Hepatocyte (in vitro differentiated cells): ENCODE results near the gene BRINP2. TPM values are rescaled to one million over a fixed set of nuclear protein-coding genes. Genes with fewer than 3 reads are reported as not detected.

Experiments
- DNase-seq: peaks from one replicate; pipeline ENCODE4 v3.0.0-alpha.2; 2016; ENCODE audit warnings: low spot score
- H2AFZ ChIP-seq: fragments of 200-600 bp; sonication (generic); 2 replicates; pipeline ENCODE4 v1.6.0; 2016; ENCODE audit warnings: antibody characterized with exemption, mild to moderate bottlenecking
- H3K27ac ChIP-seq: fragments of 200-600 bp; sonication (generic); 2 replicates; pipeline ENCODE4 v1.5.1; 2016; ENCODE audit warnings: mild to moderate bottlenecking
- H3K27me3 ChIP-seq: fragments of 200-600 bp; sonication (generic); 2 replicates; pipeline ENCODE4 v1.6.1; 2016
- H3K36me3 ChIP-seq: fragments of 200-600 bp; sonication (generic); replicated peaks from 2 replicates; pipeline ENCODE4 v1.5.1; 2016; ENCODE audit warnings: low read depth; ENCODE audit not compliant: insufficient read depth
- H3K4me1 ChIP-seq: fragments of 200-600 bp; sonication (generic); 2 replicates; pipeline ENCODE4 v1.5.1; 2016; ENCODE audit warnings: mild to moderate bottlenecking, moderate library complexity; ENCODE audit not compliant: insufficient read depth
- H3K4me2 ChIP-seq: fragments of 200-600 bp; sonication (generic); 2 replicates; pipeline ENCODE4 v1.6.0; 2016
- H3K4me3 ChIP-seq: fragments of 200-600 bp; sonication (generic); 2 replicates; pipeline ENCODE4 v1.5.1; 2016; ENCODE audit warnings: mild to moderate bottlenecking
- H3K79me2 ChIP-seq: fragments of 200-600 bp; sonication (generic); 2 replicates; pipeline ENCODE4 v1.6.0; 2017; ENCODE audit warnings: mild to moderate bottlenecking
- H3K9me2 ChIP-seq: fragments of 200-600 bp; sonication (generic); replicated peaks from 2 replicates; pipeline ENCODE4 v1.6.0; 2017; ENCODE audit warnings: mild to moderate bottlenecking; ENCODE audit not compliant: insufficient read depth
- H3K9me3 ChIP-seq: fragments of 200-600 bp; sonication (generic); 2 replicates; pipeline ENCODE4 v1.5.1; 2016; ENCODE audit warnings: low read depth, mild to moderate bottlenecking
- H4K20me1 ChIP-seq: fragments of 200-600 bp; sonication (generic); 2 replicates; pipeline ENCODE4 v1.6.0; 2016; ENCODE audit warnings: mild to moderate bottlenecking; ENCODE audit not compliant: insufficient read depth, poor library complexity, severe bottlenecking
- EZH2 ChIP-seq: fragments of 200-600 bp; sonication (generic); IDR thresholded peaks from 2 replicates; pipeline ENCODE4 v1.6.1; 2016; ENCODE audit warnings: antibody characterized with exemption, mild to moderate bottlenecking, borderline replicate concordance
- EZH2phosphoT487 ChIP-seq: fragments of 200-600 bp; sonication (generic); IDR thresholded peaks from one replicate; pipeline ENCODE4 v1.6.1; 2018; ENCODE audit warnings: antibody characterized with exemption, mild to moderate bottlenecking, low read depth, moderate library complexity; ENCODE audit not compliant: unreplicated experiment, severe bottlenecking
- WGBS: methylation state at CpG from one replicate; pipeline ENCODE4 v1.1.6; 2016; ENCODE audit warnings: low lambda C conversion rate; ENCODE audit errors: missing lambda C conversion rate; 5-methylcytosine and 5-hydroxymethylcytosine counted together
- polyA plus RNA-seq: library from polyadenylated mRNA; unstranded; fragments of >200 nt; fragmentation: Nextera tagmentation; extraction: Ambion mirVana; gene quantifications from 2 replicates; pipeline ENCODE4 v1.2.1, GENCODE V29; 2016
- total RNA-seq: library from RNA; depleted of rRNA; stranded (reverse); fragments of >200 nt; gene quantifications from 2 replicates; pipeline ENCODE4 v1.2.3, GENCODE V29; 2014
- TF ChIP-seq, protein P1 (sequence below): fragments of 200-600 bp; sonication (generic); IDR thresholded peaks from 2 replicates; pipeline ENCODE4 v1.5.1; 2016; ENCODE audit warnings: antibody characterized with exemption, mild to moderate bottlenecking; ENCODE audit not compliant: poor library complexity

The BRINP2 gene
- total and polyA plus RNA-seq, 2 experiments from 2014 or later: 1.5 TPM; not detected in 1

DNA sequence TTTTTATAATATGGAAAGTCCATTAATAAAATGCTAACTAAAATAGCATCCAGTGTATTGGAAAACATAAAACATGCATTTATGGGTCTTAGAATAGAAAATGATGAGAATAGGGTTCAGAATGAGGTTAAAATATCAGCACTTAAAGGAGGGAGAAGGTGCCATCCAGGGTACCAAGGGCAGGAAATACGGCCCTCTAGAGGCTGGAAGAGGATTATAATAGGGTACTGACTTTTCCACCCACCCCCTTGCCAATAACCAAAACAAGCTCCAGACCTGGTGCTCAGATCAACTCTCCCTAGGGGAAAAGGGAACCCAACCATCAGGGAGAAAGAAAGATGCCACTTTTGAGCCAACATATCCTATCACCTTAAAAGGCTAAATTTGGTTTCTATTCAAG, 32.9 kb upstream of the BRINP2 start:
- no peaks in the 10 kb centered on the region for H3K9me2 ChIP-seq
- H3K27me3 ChIP-seq: no peaks in the 10 kb centered on the region
- DNase-seq: no peak
- H3K27ac ChIP-seq: no peak overlapping the region
- H3K4me2 ChIP-seq: no peak overlapping the region
- TF ChIP-seq EZH2: no peak
- TF ChIP-seq, protein P1, sequence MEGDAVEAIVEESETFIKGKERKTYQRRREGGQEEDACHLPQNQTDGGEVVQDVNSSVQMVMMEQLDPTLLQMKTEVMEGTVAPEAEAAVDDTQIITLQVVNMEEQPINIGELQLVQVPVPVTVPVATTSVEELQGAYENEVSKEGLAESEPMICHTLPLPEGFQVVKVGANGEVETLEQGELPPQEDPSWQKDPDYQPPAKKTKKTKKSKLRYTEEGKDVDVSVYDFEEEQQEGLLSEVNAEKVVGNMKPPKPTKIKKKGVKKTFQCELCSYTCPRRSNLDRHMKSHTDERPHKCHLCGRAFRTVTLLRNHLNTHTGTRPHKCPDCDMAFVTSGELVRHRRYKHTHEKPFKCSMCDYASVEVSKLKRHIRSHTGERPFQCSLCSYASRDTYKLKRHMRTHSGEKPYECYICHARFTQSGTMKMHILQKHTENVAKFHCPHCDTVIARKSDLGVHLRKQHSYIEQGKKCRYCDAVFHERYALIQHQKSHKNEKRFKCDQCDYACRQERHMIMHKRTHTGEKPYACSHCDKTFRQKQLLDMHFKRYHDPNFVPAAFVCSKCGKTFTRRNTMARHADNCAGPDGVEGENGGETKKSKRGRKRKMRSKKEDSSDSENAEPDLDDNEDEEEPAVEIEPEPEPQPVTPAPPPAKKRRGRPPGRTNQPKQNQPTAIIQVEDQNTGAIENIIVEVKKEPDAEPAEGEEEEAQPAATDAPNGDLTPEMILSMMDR: no peak
- no peak for TF ChIP-seq EZH2phosphoT487
- H3K4me1 ChIP-seq: no peaks in the 10 kb centered on the region
- H4K20me1 ChIP-seq: no peaks in the 10 kb centered on the region
- no peaks in the 10 kb centered on the region for H3K79me2 ChIP-seq
- no peaks in the 10 kb centered on the region for H3K9me3 ChIP-seq
- H2AFZ ChIP-seq: no peak overlapping the region
- WGBS: 47% methylated on average over 1 of the region's 1 CpG
- H3K36me3 ChIP-seq: no peaks in the 10 kb centered on the region
- no peak overlapping the region for H3K4me3 ChIP-seq

GRCh38 chr1:177138347-177138746, 32.4 kb upstream of the BRINP2 start:
- H3K27ac ChIP-seq: no peak overlapping the region
- TF ChIP-seq, protein P1: no peak
- TF ChIP-seq EZH2: no peak
- no peak overlapping the region for H2AFZ ChIP-seq
- H3K79me2 ChIP-seq: no peaks in the 10 kb centered on the region
- H3K9me2 ChIP-seq: no peaks in the 10 kb centered on the region
- no peaks in the 10 kb centered on the region for H3K27me3 ChIP-seq
- no peak overlapping the region for H3K4me3 ChIP-seq
- H3K36me3 ChIP-seq: no peaks in the 10 kb centered on the region
- H4K20me1 ChIP-seq: no peaks in the 10 kb centered on the region
- 89% methylated on average over 4 of the region's 4 CpGs for WGBS
- H3K4me2 ChIP-seq: no peak overlapping the region
- DNase-seq: no peak
- no peaks in the 10 kb centered on the region for H3K9me3 ChIP-seq
- no peaks in the 10 kb centered on the region for H3K4me1 ChIP-seq

- Histone ChIP-seq H3K79me2 (no peaks in the 10 kb centered on the region), H3K27ac (no peak overlapping the region), H4K20me1 (no peaks in the 10 kb centered on the region), H3K36me3 (no peaks in the 10 kb centered on the region), H3K4me3 (no peak overlapping the region), H3K4me2 (no peak overlapping the region), H3K9me3 (no peaks in the 10 kb centered on the region), H3K4me1 (no peaks in the 10 kb centered on the region), H2AFZ (no peak overlapping the region), H3K27me3 (no peaks in the 10 kb centered on the region), H3K9me2 (no peaks in the 10 kb centered on the region)
- DNase-seq: no peak
- 84% methylated on average over 1 of the region's 1 CpG for WGBS
- TF ChIP-seq EZH2: no peak
- TF ChIP-seq, protein P1: no peak
- TF ChIP-seq EZH2phosphoT487: no peak
These were observed 28.7 kb upstream of the BRINP2 start for GRCh38 chr1:177142010-177142409.

DNA sequence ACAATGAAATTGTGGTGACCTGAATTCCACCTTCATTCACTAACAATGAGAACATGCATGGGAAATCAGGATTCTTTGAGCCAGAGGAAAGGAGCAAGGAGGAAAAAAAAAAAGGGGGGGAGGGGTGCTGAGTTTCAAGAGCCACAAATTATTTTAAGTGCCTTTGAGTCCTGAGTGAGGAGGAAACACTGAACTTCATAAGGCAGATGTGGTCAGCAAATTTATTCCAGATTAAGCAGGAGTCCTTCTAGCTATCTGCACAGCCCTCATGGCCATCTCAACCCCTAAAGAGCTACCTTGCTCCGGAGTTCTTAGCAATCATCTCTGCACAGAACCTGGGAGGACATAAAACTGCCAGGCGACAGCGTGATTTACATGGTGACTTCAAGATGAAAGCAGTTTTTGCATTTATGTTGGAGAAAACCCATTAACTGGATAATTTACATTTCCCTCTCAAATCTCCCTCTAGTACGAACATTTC, 27.9 kb upstream of the BRINP2 start:
- no peak overlapping the region for H2AFZ ChIP-seq
- TF ChIP-seq, protein P1: no peak
- H3K4me2 ChIP-seq: no peak overlapping the region
- WGBS: 62% methylated on average over 4 of the region's 4 CpGs
- no peaks in the 10 kb centered on the region for H3K79me2 ChIP-seq
- no peaks in the 10 kb centered on the region for H3K9me2 ChIP-seq
- no peaks in the 10 kb centered on the region for H3K4me1 ChIP-seq
- H3K27ac ChIP-seq: no peak overlapping the region
- no peaks in the 10 kb centered on the region for H3K36me3 ChIP-seq
- H3K27me3 ChIP-seq: no peaks in the 10 kb centered on the region
- no peaks in the 10 kb centered on the region for H3K9me3 ChIP-seq
- DNase-seq: no peak
- H3K4me3 ChIP-seq: no peak overlapping the region
- H4K20me1 ChIP-seq: no peaks in the 10 kb centered on the region
